Vagina (tissue), 2 donors: ENCODE data around the gene PLK2.

ENCODE experiments used
- CTCF ChIP-seq, 3 experiments: fragments of 450-650 bp in 2 of 3; fragments of 200-600 bp in 1 of 3; sonication (generic) in 1 of 3; IDR thresholded peaks; one replicate each; pipeline ENCODE4 v1.5.1; 2017 to 2019; ENCODE audit warnings: antibody characterized with exemption in 3 of 3, mild to moderate bottlenecking in 2 of 3, moderate library complexity in 2 of 3
- POLR2AphosphoS5 ChIP-seq, 2 donors: sonication (generic); formaldehyde crosslinking; IDR thresholded peaks; one replicate each; pipeline ENCODE4 v1.9.0; 2017; ENCODE audit warnings: antibody characterized with exemption in 2 of 2, mild to moderate bottlenecking in 2 of 2, low read depth in 1 of 2; ENCODE audit not compliant: insufficient read depth in 1 of 2

- no peak for TF ChIP-seq POLR2AphosphoS5 (IDR thresholded peaks at IDR 0.05; ENCODE audit: insufficient read depth in 1 of 2, low read depth in 1 of 2)
- TF ChIP-seq CTCF (IDR thresholded peaks at IDR 0.05): no peak
These were observed 37.5 kb upstream of the PLK2 start for GRCh38 chr5:58497386-58497785.
